ENCODE measurements around the gene GTPBP6. TPM values are rescaled to one million over a fixed set of nuclear protein-coding genes. Genes with fewer than 3 reads are reported as not detected.

GTPBP6 gene
- total and polyA plus RNA-seq, 4 donors: 34.7 to 62.6 (median 41.8) TPM

DNA sequence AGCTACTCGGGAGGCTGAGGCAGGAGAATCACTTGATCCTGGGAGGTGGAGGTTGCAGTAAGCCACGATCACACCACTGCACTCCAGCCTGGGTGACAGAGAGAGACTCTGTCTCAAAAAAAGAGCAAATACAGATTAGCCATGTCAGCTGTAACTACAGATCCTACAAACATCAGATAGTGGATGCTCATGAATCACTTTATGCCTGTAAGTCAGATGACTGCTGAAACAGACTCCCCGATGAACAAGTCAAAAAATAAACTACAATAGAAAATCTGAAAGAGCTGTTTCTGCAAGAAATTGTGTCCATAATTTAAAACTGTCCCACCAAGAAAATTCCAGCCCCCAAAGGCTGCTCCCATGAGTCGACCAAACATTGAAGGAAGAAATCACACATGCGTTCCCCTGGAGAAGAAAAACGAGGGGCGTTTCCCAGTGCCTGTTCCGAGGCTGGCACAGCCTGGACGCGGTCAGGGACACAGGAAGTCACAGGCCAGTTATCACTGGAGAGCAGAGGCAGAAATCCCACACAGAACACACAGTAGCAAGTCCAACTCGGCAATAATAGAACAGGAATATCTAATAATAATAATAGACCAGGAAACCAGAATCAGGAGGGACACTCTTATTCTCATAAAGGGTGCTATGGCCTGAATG lies 30.0 kb upstream of the GTPBP6 start:
- Histone ChIP-seq H3K36me3 (ENCODE audit: control insufficient read depth in 1 of 2, insufficient read depth in 2 of 2, low read length in 1 of 2) (no peaks in the 10 kb centered on the region), H3K4me1 (ENCODE audit: control insufficient read depth in 1 of 2, insufficient read depth in 2 of 2, low read length in 2 of 2) (no peaks in the 10 kb centered on the region), H3K27me3 (ENCODE audit: control insufficient read depth in 1 of 2, insufficient read depth in 2 of 2, low read length in 1 of 2) (no peaks in the 10 kb centered on the region), H3K27ac (ENCODE audit: low read depth in 1 of 2, low read length in 2 of 2) (no peak overlapping the region), H3K4me3 (ENCODE audit: low read length in 2 of 2) (no peak overlapping the region), H3K9me3 (ENCODE audit: control insufficient read depth, low read length) (no peaks in the 10 kb centered on the region)
- DNase-seq (peak; percentile 16 to 25), ATAC-seq (ENCODE audit: low FRiP score) (no peak)
- intact Hi-C loops (cut with DNase I): no loop called here
- WGBS, 2 donors: 68% methylated on average over 11 of the region's 11 CpGs

DNA sequence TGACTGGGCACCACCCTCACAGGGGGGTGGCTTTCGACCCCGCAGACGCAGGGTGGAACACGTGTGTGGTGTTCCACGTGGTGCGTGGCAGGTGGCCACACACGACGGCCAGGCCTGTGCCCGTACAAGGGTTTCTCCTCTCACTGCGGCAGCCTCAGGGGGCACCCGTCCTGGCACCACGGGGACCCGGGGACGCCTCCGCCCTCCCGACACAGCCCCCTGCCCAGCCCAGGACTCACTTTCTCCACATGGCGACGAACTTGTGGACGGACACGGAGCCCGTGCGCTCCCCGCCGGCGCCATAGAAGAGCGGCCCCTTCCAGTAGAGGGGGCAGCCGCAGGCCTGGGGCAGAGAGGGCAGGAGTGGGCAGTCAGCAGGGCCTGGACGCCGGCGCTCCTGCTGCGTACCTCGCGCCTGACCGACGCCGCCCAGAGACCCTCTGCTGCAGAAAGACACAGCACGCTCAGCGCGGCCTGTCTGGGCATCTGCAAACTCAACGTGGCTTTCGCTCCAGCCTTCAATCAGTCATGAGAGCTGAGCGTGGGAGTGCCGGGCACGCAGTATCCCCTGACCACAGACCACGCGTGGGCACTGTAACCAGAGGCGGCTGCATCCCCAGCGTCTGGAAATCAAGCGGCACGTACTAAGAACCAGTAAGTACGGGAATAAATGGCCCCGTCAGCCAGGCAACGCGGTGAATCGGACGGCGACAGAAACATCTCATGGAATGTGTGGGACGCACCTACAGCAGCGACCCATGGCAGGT lies 28.9 kb upstream of the GTPBP6 start:
- intact Hi-C loops (cut with DNase I): no loop called here
- no peaks in the 10 kb centered on the region for H3K27me3 ChIP-seq (ENCODE audit: control insufficient read depth in 1 of 2, insufficient read depth in 2 of 2, low read length in 1 of 2)
- peak; percentile 38 to 65 for DNase-seq
- WGBS, 2 donors: 98% methylated on average over 59 of the region's 59 CpGs
- no peaks in the 10 kb centered on the region for H3K36me3 ChIP-seq (ENCODE audit: control insufficient read depth in 1 of 2, insufficient read depth in 2 of 2, low read length in 1 of 2)
- ATAC-seq (ENCODE audit: low FRiP score): no peak
- H3K9me3 ChIP-seq (ENCODE audit: control insufficient read depth, low read length): no peaks in the 10 kb centered on the region
- no peak overlapping the region for H3K27ac ChIP-seq (ENCODE audit: low read depth in 1 of 2, low read length in 2 of 2)
- no peaks in the 10 kb centered on the region for H3K4me1 ChIP-seq (ENCODE audit: control insufficient read depth in 1 of 2, insufficient read depth in 2 of 2, low read length in 2 of 2)
- no peak overlapping the region for H3K4me3 ChIP-seq (ENCODE audit: low read length in 2 of 2)

DNA sequence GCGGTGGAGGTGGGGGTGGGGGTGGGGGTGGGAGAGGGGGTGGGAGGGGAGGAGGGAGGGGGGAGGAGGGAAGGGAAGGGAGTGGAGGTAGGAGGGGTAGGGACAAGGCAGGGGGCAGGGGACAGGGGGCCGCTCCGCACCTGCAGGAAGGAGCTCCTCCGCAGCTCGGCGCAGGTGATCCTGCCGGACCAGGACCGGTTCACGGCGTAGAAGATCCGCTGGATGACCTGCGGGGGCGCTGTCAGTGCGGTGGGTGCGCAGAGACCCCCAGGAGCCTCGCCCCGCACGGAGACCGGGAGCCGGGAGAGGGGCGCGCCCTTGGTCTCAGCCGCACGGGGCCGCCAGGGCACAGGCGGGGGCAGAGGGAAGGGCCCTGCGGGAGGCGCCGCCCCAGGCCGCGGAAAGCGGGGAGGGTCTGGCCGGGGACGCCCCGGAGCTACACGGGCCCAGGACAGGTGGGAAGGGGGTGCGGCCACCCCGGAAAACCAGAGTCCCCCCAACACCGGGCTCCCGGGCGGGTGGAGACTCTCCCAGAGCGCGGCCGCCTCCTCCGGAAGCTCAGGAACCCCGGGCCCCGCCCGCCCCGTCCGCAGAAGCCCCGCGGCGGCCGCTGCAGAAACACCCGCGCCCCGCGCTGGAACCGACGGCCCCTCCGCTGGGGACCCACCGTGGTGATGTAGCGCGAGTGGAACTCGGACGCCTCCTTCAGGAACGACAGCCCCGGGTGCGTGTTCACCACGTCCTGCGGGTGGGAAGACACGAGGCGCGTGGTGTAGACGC lies 27.6 kb upstream of the GTPBP6 start:
- Histone ChIP-seq H3K9me3 (ENCODE audit: control insufficient read depth, low read length) (no peaks in the 10 kb centered on the region), H3K36me3 (ENCODE audit: control insufficient read depth in 1 of 2, insufficient read depth in 2 of 2, low read length in 1 of 2) (no peaks in the 10 kb centered on the region), H3K27ac (ENCODE audit: low read depth in 1 of 2, low read length in 2 of 2) (no peak overlapping the region), H3K4me1 (ENCODE audit: control insufficient read depth in 1 of 2, insufficient read depth in 2 of 2, low read length in 2 of 2) (no peaks in the 10 kb centered on the region), H3K27me3 (ENCODE audit: control insufficient read depth in 1 of 2, insufficient read depth in 2 of 2, low read length in 1 of 2) (no peaks in the 10 kb centered on the region), H3K4me3 (ENCODE audit: low read length in 2 of 2) (no peak overlapping the region)
- DNase-seq (peak; percentile 40 to 72), ATAC-seq (ENCODE audit: low FRiP score) (peak; percentile 28)
- WGBS, 2 donors: 95 to 96% methylated on average over 65 to 75 of the region's 75 CpGs
- intact Hi-C loops (cut with DNase I): no loop called here

DNA sequence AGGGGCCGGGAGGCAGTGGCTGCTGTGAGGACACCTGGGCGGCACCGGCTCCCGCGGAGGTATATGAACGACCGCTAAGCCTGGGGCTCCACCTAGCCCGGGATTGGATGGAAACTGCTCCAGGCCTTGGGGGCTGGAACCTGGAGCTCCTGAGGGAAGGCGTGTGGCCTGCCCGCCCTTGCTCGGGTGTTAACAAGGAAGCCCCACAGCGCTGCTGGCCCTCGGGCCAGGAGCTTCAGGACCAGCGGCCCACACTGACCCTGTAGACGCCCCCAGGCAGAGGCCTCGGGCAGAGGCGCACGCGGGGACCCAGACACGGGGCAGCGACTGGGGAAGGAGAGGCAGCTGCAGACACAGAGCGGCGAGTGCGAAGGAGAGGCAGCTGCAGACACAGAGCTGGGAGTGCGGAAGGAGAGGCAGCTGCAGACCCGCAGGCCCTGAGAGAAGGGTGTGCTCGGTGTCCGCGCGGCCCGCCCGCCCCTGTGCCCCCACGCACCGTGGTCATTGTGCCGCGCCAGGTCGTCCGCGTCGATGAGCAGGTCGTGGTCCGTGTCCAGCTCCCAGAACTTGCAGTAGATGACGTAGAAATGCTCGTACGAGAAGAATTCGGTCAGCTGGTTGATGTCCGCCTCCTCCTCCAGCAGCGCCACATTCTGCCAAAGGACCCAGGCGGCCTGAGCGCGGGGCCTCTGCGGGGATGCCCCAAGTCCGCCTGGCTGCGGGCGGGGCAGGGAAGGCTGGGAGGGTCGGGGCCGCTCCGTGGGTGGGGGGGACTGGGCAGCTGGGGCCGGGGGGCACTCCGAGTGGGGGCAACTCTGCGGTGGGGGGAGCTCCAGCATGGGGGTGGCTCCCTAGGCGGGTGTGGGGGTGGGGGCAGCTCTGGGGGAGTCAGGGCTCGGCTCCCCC lies 26.7 kb upstream of the GTPBP6 start:
- WGBS, 2 donors: 95 to 96% methylated on average over 55 to 63 of the region's 63 CpGs
- H3K27ac ChIP-seq (ENCODE audit: low read depth in 1 of 2, low read length in 2 of 2): no peak overlapping the region

DNA sequence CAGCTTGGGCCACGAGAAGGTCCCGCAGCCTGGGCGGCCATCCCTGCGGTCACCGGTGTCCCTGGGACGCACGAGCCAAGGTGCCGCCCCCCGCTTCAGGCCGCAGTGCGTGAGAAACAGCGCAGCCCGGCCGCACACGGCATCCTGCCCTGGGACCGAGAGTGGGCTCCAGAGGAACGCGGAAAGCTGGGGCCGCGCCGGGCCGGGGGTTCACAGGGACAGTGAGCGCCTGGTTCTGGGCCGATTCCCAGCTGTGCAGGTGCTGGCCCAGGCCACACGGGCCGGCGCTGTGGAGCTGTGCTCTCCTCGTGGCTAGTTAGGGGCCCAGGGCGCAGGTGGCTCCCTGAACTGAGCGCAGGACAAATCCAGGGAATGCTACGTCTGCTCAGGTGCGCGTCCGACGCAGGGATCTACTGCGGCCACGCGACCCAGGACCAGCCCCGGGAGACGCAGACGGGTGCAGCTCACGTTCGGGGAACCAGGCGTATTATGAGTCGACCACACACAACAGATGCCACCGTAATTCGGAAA lies 25.8 kb upstream of the GTPBP6 start:
- Histone ChIP-seq H3K4me3 (ENCODE audit: low read length in 2 of 2) (no peak overlapping the region), H3K27me3 (ENCODE audit: control insufficient read depth in 1 of 2, insufficient read depth in 2 of 2, low read length in 1 of 2) (no peaks in the 10 kb centered on the region), H3K9me3 (ENCODE audit: control insufficient read depth, low read length) (no peaks in the 10 kb centered on the region), H3K36me3 (ENCODE audit: control insufficient read depth in 1 of 2, insufficient read depth in 2 of 2, low read length in 1 of 2) (no peaks in the 10 kb centered on the region), H3K4me1 (ENCODE audit: control insufficient read depth in 1 of 2, insufficient read depth in 2 of 2, low read length in 2 of 2) (no peaks in the 10 kb centered on the region), H3K27ac (ENCODE audit: low read depth in 1 of 2, low read length in 2 of 2) (no peak overlapping the region)
- WGBS, 2 donors: 98 to 99% methylated on average over 47 of the region's 47 CpGs
- intact Hi-C loops (cut with DNase I): no loop called here
- ATAC-seq (ENCODE audit: low FRiP score) (peak; percentile 15), DNase-seq (peak; percentile 26 to 70)

More for the DNA sequence above, 26.7 kb upstream of the GTPBP6 start:
- ATAC-seq (ENCODE audit: low FRiP score) (no peak), DNase-seq (peak; percentile 25 to 65)
- intact Hi-C loops (cut with DNase I): no loop called here
- H3K4me3 ChIP-seq (ENCODE audit: low read length in 2 of 2): no peak overlapping the region
- H3K36me3 ChIP-seq (ENCODE audit: control insufficient read depth in 1 of 2, insufficient read depth in 2 of 2, low read length in 1 of 2): no peaks in the 10 kb centered on the region
- no peaks in the 10 kb centered on the region for H3K4me1 ChIP-seq (ENCODE audit: control insufficient read depth in 1 of 2, insufficient read depth in 2 of 2, low read length in 2 of 2)
- no peaks in the 10 kb centered on the region for H3K27me3 ChIP-seq (ENCODE audit: control insufficient read depth in 1 of 2, insufficient read depth in 2 of 2, low read length in 1 of 2)
- no peaks in the 10 kb centered on the region for H3K9me3 ChIP-seq (ENCODE audit: control insufficient read depth, low read length)

DNA sequence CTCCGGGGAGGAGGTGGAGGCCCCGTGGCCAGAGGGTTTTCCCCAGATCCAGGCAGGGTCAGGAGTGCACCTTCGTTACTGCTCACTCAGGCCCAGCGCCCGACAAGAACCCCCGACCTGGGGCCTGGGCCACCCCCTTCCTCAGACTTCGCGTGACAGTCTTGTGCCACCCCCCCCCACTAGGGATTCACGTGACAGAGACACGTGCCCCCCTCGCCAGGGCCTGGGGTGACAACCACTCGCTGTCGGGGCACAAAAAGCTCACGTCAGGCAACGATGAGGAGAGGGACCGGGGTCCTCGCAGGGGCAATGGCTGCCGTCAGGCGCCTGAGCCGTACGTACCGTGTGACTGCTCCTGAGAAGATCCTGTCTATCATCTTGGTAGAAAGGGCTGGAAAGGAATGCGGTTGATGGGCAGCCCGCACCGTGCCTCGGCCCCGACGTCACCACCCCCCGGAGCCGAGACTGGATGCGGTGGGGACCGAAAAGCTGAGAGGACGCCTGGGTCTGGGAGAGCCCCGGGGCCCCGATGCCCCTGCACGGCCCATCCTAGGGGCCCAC lies 23.0 kb upstream of the GTPBP6 start:
- Histone ChIP-seq H3K36me3 (ENCODE audit: control insufficient read depth in 1 of 2, insufficient read depth in 2 of 2, low read length in 1 of 2) (no peaks in the 10 kb centered on the region), H3K4me1 (ENCODE audit: control insufficient read depth in 1 of 2, insufficient read depth in 2 of 2, low read length in 2 of 2) (no peaks in the 10 kb centered on the region), H3K9me3 (ENCODE audit: control insufficient read depth, low read length) (no peaks in the 10 kb centered on the region), H3K27me3 (ENCODE audit: control insufficient read depth in 1 of 2, insufficient read depth in 2 of 2, low read length in 1 of 2) (no peaks in the 10 kb centered on the region), H3K4me3 (ENCODE audit: low read length in 2 of 2) (no peak overlapping the region), H3K27ac (ENCODE audit: low read depth in 1 of 2, low read length in 2 of 2) (no peak overlapping the region)
- intact Hi-C loops (cut with DNase I): no loop called here
- peak; percentile 37 for ATAC-seq (ENCODE audit: low FRiP score)
- peak; percentile 32 to 61 for DNase-seq
- 96% methylated on average over 36 of the region's 36 CpGs for WGBS, 2 donors

DNA sequence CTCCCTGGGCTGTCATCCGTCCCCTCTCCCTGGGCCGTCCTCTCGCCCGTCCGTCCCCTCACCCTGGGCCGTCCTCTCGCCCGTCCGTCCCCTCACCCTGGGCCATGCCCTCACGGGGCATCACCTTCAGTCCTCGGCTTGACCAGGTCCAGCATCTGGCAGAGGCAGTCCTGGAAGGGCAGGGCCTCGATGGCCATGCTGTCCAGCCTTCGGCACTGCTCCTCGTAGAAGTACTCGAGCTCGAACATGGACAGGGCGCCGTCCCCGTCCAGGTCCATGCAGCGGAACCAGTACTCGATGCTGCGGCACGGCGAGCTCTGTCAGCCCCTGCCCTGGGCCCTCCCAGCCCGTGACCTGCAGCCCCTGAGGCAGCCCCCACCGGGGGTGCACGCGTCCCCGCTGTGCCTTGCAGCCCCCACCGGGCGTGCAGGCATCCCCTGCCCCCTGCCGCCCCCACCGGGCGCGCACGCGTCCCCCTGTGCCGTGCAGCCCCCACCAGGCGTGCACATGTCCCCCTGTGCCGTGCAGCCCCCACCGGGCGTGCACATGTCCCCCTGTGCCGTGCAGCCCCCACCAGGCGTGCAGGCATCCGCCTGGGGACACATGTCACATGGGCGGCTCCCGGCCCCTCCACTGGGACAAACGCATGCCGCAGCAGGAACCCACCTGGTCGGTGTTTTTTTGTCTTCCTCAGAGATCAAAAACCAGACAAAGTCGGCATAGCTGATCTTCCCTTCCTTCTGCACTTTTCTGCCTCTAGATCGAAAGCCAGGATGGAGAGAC lies 22.2 kb upstream of the GTPBP6 start:
- intact Hi-C loops (cut with DNase I): no loop called here
- H3K27ac ChIP-seq (ENCODE audit: low read depth in 1 of 2, low read length in 2 of 2): no peak overlapping the region
- no peaks in the 10 kb centered on the region for H3K27me3 ChIP-seq (ENCODE audit: control insufficient read depth in 1 of 2, insufficient read depth in 2 of 2, low read length in 1 of 2)
- WGBS, 2 donors: 91 to 95% methylated on average over 41 to 52 of the region's 52 CpGs
- DNase-seq (peak; percentile 43 to 63), ATAC-seq (ENCODE audit: low FRiP score) (no peak)
- H3K4me1 ChIP-seq (ENCODE audit: control insufficient read depth in 1 of 2, insufficient read depth in 2 of 2, low read length in 2 of 2): no peaks in the 10 kb centered on the region
- no peak overlapping the region for H3K4me3 ChIP-seq (ENCODE audit: low read length in 2 of 2)
- no peaks in the 10 kb centered on the region for H3K9me3 ChIP-seq (ENCODE audit: control insufficient read depth, low read length)
- no peaks in the 10 kb centered on the region for H3K36me3 ChIP-seq (ENCODE audit: control insufficient read depth in 1 of 2, insufficient read depth in 2 of 2, low read length in 1 of 2)
